Hepatocyte (in vitro differentiated cells): ENCODE data around the gene HSPA8.

Experiments
- EZH2 ChIP-seq: fragments of 200-600 bp; sonication (generic); IDR thresholded peaks from 2 replicates; pipeline ENCODE4 v1.6.1; 2016; ENCODE audit warnings: antibody characterized with exemption, mild to moderate bottlenecking, borderline replicate concordance
- EZH2phosphoT487 ChIP-seq: fragments of 200-600 bp; sonication (generic); IDR thresholded peaks from one replicate; pipeline ENCODE4 v1.6.1; 2018; ENCODE audit warnings: antibody characterized with exemption, mild to moderate bottlenecking, low read depth, moderate library complexity; ENCODE audit not compliant: unreplicated experiment, severe bottlenecking
- TF ChIP-seq, protein P1 (sequence below): fragments of 200-600 bp; sonication (generic); IDR thresholded peaks from 2 replicates; pipeline ENCODE4 v1.5.1; 2016; ENCODE audit warnings: antibody characterized with exemption, mild to moderate bottlenecking; ENCODE audit not compliant: poor library complexity

DNA sequence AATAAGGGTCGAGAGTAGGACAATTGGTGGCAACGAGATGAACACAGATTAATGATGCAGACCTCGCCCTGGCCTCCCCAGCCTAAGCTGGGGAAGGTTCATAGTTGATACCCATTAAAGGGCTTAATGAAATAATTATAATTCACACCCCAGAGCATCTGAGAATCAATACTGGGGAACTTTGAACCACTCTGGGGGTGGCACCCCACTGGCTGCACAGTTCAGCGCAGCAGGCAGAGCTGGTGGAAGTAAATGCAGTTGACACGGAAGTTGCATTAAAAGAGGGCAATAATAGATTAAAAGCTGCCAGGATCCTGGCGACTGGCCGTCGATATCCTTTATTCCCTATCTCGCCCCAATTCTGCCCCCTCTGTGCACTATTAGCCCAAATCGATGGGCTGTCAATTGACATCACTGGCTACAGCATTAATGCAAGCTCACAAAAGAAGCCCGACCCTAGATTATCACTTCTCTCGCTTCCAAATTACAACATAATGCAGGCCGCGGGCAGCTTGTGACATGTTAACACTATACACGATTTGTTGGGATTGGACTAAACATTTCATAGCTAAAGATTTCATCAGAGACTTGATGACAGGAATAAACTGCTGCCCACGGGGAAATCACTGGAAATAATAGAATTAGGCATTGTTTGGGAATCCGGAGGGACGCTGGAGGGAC, 14.5 kb downstream of the HSPA8 start:
- TF ChIP-seq, protein P1, sequence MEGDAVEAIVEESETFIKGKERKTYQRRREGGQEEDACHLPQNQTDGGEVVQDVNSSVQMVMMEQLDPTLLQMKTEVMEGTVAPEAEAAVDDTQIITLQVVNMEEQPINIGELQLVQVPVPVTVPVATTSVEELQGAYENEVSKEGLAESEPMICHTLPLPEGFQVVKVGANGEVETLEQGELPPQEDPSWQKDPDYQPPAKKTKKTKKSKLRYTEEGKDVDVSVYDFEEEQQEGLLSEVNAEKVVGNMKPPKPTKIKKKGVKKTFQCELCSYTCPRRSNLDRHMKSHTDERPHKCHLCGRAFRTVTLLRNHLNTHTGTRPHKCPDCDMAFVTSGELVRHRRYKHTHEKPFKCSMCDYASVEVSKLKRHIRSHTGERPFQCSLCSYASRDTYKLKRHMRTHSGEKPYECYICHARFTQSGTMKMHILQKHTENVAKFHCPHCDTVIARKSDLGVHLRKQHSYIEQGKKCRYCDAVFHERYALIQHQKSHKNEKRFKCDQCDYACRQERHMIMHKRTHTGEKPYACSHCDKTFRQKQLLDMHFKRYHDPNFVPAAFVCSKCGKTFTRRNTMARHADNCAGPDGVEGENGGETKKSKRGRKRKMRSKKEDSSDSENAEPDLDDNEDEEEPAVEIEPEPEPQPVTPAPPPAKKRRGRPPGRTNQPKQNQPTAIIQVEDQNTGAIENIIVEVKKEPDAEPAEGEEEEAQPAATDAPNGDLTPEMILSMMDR, result no peak
- no peak for TF ChIP-seq EZH2
- TF ChIP-seq EZH2phosphoT487, result no peak
